ENCODE results near the gene MOSPD3.

The MOSPD3 gene

GRCh38 chr7:100623951-100624824 lies 11.8 kb downstream of the MOSPD3 start:
- Mint-ChIP-seq H3K36me3 (no peaks in the 10 kb centered on the region), H3K27ac (peak overlapping the region; percentile 47), H3K4me3 (no peak overlapping the region), H3K4me1 (peaks cover 21% of the 10 kb centered on the region), H3K27me3 (no peaks in the 10 kb centered on the region), H3K9me3 (no peaks in the 10 kb centered on the region)

GRCh38 chr7:100626055-100626454 lies 13.7 kb downstream of the MOSPD3 start:
- Mint-ChIP-seq H3K27ac (peak overlapping the region; percentile 55), H3K4me1 (peaks cover 27% of the 10 kb centered on the region), H3K36me3 (no peaks in the 10 kb centered on the region), H3K4me3 (peak overlapping the region; percentile 75), H3K9me3 (no peaks in the 10 kb centered on the region), H3K27me3 (no peaks in the 10 kb centered on the region)

GRCh38 chr7:100626530-100627237 lies 14.3 kb downstream of the MOSPD3 start:
- Mint-ChIP-seq H3K27me3 (no peaks in the 10 kb centered on the region), H3K27ac (peak overlapping the region; percentile 79), H3K9me3 (no peaks in the 10 kb centered on the region), H3K4me3 (peak overlapping the region; percentile 75), H3K36me3 (no peaks in the 10 kb centered on the region), H3K4me1 (peaks cover 27% of the 10 kb centered on the region)

- H3K4me3 Mint-ChIP-seq = peak overlapping the region; percentile 75
- H3K27me3 Mint-ChIP-seq = no peaks in the 10 kb centered on the region
- peaks cover 29% of the 10 kb centered on the region for H3K4me1 Mint-ChIP-seq
- no peaks in the 10 kb centered on the region for H3K36me3 Mint-ChIP-seq
- no peak overlapping the region for H3K27ac Mint-ChIP-seq
- H3K9me3 Mint-ChIP-seq = no peaks in the 10 kb centered on the region
These were observed 14.9 kb downstream of the MOSPD3 start for GRCh38 chr7:100627238-100627549.

- no peaks in the 10 kb centered on the region for H3K9me3 Mint-ChIP-seq
- no peak overlapping the region for H3K27ac Mint-ChIP-seq
- H3K36me3 Mint-ChIP-seq = no peaks in the 10 kb centered on the region
- no peak overlapping the region for H3K4me3 Mint-ChIP-seq
- H3K27me3 Mint-ChIP-seq = no peaks in the 10 kb centered on the region
- peaks cover 39% of the 10 kb centered on the region for H3K4me1 Mint-ChIP-seq
These were observed 16.9 kb downstream of the MOSPD3 start for GRCh38 chr7:100629117-100629716.

GRCh38 chr7:100630066-100630465 lies 17.7 kb downstream of the MOSPD3 start:
- peak overlapping the region; percentile 30 for H3K27ac Mint-ChIP-seq
- H3K27me3 Mint-ChIP-seq = no peaks in the 10 kb centered on the region
- H3K36me3 Mint-ChIP-seq = no peaks in the 10 kb centered on the region
- H3K4me1 Mint-ChIP-seq = peaks cover 37% of the 10 kb centered on the region
- no peaks in the 10 kb centered on the region for H3K9me3 Mint-ChIP-seq
- H3K4me3 Mint-ChIP-seq = no peak overlapping the region

- Mint-ChIP-seq H3K27ac (peak overlapping the region; percentile 90), H3K27me3 (no peaks in the 10 kb centered on the region), H3K36me3 (no peaks in the 10 kb centered on the region), H3K4me3 (peak overlapping the region; percentile 89), H3K4me1 (peaks cover 27% of the 10 kb centered on the region), H3K9me3 (no peaks in the 10 kb centered on the region)
These were observed 20.8 kb downstream of the MOSPD3 start for GRCh38 chr7:100632951-100633717.

- Mint-ChIP-seq H3K36me3 (no peaks in the 10 kb centered on the region), H3K4me3 (no peak overlapping the region), H3K27ac (no peak overlapping the region), H3K9me3 (no peaks in the 10 kb centered on the region), H3K27me3 (no peaks in the 10 kb centered on the region), H3K4me1 (no peaks in the 10 kb centered on the region)
These were observed 27.7 kb downstream of the MOSPD3 start for GRCh38 chr7:100639995-100640516.

- Mint-ChIP-seq H3K4me3 (no peak overlapping the region), H3K36me3 (no peaks in the 10 kb centered on the region), H3K9me3 (no peaks in the 10 kb centered on the region), H3K27ac (no peak overlapping the region), H3K27me3 (no peaks in the 10 kb centered on the region), H3K4me1 (no peaks in the 10 kb centered on the region)
These were observed 28.4 kb downstream of the MOSPD3 start for GRCh38 chr7:100640517-100641440.

- Mint-ChIP-seq H3K4me1 (no peaks in the 10 kb centered on the region), H3K27me3 (no peaks in the 10 kb centered on the region), H3K27ac (no peak within 1 kb of the TSS), H3K4me3 (no peak within 1 kb of the TSS), H3K9me3 (no peaks in the 10 kb centered on the region), H3K36me3 (no peaks in the 10 kb centered on the region)
These were observed 29.1 kb downstream of the MOSPD3 start, which contains the start of gene TFR2 for GRCh38 chr7:100641463-100641859. TSS of gene TFR2 (minus strand) at chr7:100641552. CDS start at chr7:100641509, 43 bp downstream.

GRCh38 chr7:100641860-100642533 lies 29.7 kb downstream of the MOSPD3 start:
- Mint-ChIP-seq H3K36me3 (no peaks in the 10 kb centered on the region), H3K4me3 (no peak overlapping the region), H3K9me3 (no peaks in the 10 kb centered on the region), H3K27ac (no peak overlapping the region), H3K27me3 (no peaks in the 10 kb centered on the region), H3K4me1 (no peaks in the 10 kb centered on the region)

GRCh38 chr7:100642534-100642907 lies 30.2 kb downstream of the MOSPD3 start:
- no peaks in the 10 kb centered on the region for H3K36me3 Mint-ChIP-seq
- no peak overlapping the region for H3K4me3 Mint-ChIP-seq
- peaks cover under 1% of the 10 kb centered on the region for H3K27me3 Mint-ChIP-seq
- H3K4me1 Mint-ChIP-seq = no peaks in the 10 kb centered on the region
- no peak overlapping the region for H3K27ac Mint-ChIP-seq
- H3K9me3 Mint-ChIP-seq = no peaks in the 10 kb centered on the region

- no peak overlapping the region for H3K27ac Mint-ChIP-seq
- no peak overlapping the region for H3K4me3 Mint-ChIP-seq
- peaks cover 13% of the 10 kb centered on the region for H3K27me3 Mint-ChIP-seq
- no peaks in the 10 kb centered on the region for H3K36me3 Mint-ChIP-seq
- H3K9me3 Mint-ChIP-seq = no peaks in the 10 kb centered on the region
- peaks cover 4% of the 10 kb centered on the region for H3K4me1 Mint-ChIP-seq
These were observed 37.7 kb downstream of the MOSPD3 start for GRCh38 chr7:100649826-100650565.

Measured in activated naive CD4-positive, alpha-beta T cell treated with anti-CD3 and anti-CD28 coated beads, Interleukin-2, amount 50 U/mL, for 24 hours (primary cell).